ENCODE results near the gene GSG1L2.

GSG1L2 gene

DNA sequence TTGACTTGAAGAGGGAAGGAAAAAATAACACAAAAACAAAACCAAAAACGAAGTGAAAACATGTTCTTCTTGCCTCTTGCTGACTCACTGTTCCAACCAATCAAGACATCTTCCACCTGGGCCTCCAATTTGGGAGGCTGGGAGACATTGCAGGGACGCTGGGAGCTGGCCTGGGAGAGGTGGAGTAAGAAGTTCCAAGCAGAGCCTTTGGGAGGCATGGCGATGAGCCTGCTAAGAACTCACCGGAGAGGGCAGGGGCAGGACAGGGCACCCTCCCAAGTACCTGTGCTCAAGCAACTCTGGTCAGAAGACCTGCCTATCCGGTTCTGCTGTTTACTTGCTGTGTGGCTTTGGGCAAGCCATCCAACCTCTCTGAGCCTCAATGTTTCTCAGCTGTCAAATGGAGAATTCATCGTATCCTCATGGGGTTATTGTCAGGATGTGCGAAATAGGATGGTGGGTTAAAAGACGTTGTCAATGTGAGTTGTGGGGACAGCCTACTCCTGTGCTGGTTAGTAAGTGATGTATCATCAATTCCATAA lies 3.0 kb upstream of the GSG1L2 start:
- DNase-seq: no peak

DNA sequence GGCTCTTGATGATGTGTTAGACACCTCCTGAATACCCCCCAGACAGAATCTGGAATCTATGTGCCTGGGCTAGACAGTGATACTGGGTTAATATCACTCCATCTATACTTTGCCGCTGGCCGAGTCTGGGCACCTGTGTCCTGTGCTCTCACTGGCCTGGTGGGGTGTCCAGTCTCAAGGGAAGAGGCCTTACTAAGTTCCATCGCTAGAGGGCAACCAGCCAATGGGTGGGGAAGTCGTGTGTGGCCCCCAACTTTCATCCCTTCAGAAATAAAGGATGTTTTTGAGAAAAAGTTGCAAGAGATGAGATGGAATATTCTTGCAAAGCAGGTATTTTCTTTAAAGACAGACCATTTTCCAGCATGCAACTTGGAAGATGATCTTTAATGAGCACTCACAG lies 2.2 kb upstream of the GSG1L2 start:
- DNase-seq: no peak

DNA sequence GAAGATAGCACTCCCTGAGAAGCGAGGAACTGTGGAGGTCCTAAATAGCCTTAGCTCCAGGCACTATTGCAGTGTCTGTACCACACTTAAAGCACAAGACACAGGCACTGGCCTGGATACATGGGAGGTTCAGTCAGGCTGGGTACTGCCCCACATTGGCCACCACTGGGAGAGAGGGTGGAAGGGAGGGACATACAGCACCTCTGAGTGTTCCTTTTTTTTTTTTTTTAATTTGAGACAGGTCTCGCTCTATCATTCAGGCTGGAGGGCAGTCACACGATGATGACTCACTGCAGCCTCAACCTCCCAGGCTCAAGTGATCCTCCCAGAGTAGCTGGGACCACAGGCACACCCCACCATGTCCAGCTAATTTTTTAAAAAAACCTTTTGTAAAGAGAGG lies 1.4 kb downstream of the GSG1L2 start:
- no peak for DNase-seq

DNA sequence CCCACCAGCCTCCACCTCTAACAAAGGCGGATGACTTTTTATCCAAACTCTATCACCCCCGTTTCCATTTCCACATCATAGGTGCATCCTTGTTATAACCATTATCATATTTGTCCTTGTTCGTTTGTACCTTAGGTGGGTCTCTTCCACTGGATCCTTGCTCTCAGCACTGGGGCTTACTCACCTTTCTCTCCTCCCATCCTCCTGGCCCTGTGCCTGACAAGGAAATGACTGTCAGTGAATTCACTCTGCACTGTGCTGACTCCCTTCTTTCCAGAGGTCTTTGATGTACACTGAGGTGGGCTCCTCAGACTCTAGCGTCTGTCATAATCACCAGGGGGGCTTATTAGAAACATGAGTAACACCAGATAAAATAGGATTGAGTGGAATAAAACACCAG lies 3.1 kb downstream of the GSG1L2 start:
- no peak for DNase-seq

DNA sequence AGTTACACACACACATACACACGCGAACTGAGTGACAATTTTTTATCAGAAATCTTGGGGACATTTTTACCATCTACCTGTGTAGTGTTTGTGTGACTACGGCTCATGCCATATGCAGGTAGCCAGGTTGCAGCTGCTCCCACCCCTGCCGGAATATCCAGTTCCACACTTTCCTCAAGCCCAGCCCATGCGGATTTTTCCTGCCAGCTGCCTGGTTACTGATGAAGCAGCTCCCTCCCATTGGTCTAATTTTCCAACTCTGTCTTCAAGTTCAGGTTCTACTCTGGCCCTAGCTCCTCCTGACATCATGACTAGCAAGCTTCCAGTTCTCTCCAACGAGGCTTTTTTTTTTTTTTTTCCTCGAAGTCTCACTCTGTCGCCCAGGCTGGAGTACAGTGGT lies 4.8 kb downstream of the GSG1L2 start:
- peak; percentile 15 for DNase-seq

DNA sequence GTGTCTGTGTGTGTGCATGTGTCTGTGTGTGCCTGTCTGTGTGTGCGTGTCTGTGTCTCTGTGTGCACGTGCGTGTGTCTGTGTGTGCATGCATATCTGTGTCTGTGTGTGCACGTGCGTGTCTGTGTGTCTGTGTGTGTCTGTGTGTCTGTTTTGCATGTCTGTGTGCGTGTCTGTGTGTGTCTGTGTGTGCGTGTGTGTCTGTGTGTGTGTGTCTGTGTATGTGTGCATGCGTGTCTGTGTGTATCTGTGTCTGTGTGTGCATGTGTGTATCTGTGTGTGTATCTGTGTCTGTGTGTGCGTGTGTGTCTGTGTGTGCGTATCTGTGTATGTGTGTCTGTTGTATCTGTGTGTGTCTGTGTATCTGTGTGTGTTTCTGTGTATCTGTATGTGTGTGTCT lies 5.4 kb downstream of the GSG1L2 start:
- DNase-seq: no peak

DNA sequence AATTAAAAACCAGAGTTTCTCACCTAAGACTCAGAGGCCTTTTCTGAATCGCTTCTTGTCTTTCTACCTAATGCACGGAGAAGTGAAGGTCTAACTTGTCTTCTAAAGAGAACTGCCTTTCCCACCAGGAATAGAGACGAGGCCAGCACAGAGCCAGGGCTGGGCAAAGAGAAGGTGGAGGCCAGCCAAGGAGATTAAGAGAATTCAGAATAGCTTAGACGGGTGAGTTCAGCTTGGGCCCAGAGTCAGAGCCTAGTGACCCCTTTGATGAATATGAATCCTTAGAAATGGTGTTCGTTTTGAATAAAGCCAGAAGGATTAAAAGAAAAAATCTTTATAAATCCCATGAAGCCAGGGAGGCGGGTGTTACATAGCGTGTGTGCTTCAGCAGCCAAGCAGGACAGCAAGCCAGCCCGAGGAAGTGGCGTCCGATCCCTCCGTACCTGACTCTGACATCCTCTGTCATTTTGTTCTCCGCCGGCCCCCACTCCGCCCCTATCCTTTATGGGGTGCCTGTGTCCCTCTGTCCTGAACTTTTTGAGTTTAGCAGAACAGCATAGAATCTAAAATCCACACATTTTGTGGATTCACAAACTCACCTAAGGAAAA lies 7.4 kb downstream of the GSG1L2 start:
- no peak for DNase-seq

DNA sequence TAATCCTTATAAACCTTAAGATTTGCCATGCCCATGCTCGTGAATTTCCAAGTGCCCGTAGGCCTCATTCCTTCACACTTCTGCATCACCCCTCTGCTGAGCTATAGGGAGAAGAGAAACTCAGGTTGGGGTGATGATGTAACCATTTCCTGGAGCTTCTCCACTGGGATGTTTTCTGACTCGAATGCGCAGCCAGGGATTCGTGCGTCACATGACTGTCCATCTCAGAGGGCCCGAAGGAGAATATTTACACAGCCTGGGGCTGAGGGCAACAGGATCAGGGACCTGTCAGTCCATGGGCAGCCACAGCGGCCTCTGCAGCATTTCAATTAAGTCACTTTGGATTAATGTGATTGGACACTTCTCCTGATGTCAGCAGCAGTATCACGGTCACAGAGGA lies 8.7 kb downstream of the GSG1L2 start:
- DNase-seq: no peak

DNA sequence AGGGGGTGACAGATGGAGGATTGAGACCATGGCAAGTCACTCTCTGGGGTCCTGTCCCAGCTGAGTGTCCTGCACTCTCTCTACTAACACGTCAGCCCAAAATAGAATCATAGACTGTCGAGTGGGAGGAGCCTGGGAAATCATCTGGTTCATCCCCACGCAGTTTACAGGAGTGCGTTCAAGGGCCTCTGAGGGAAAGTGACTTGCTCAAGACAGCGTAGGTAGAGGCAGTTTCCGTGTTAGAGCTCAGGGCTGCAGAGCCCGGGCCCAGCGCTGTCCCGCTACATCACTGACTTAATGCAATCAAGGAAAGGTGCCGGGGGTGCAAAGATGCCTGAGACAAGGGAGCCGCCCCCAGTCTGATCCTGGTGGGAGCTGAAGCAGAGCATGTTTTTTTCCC lies 10.3 kb downstream of the GSG1L2 start:
- no peak for DNase-seq

DNA sequence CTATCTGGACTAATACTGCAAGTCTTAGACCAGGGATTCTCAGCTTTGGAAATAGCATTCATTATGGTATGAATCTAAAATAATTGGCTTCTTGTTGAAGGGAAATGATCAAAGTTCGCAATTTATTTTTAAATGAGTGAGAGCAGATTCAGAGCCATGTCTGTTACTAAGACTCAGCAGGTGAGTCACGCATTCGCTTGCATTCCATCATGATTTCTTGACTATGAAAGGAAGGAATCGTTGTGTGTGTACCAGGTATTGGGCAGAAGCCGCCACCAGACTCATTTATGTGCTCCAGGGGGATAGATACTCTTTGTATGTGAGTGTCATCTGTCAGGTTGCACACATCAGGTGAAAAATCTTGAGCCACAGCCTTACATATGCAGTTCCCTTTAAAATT lies 10.8 kb downstream of the GSG1L2 start:
- DNase-seq: no peak

DNA sequence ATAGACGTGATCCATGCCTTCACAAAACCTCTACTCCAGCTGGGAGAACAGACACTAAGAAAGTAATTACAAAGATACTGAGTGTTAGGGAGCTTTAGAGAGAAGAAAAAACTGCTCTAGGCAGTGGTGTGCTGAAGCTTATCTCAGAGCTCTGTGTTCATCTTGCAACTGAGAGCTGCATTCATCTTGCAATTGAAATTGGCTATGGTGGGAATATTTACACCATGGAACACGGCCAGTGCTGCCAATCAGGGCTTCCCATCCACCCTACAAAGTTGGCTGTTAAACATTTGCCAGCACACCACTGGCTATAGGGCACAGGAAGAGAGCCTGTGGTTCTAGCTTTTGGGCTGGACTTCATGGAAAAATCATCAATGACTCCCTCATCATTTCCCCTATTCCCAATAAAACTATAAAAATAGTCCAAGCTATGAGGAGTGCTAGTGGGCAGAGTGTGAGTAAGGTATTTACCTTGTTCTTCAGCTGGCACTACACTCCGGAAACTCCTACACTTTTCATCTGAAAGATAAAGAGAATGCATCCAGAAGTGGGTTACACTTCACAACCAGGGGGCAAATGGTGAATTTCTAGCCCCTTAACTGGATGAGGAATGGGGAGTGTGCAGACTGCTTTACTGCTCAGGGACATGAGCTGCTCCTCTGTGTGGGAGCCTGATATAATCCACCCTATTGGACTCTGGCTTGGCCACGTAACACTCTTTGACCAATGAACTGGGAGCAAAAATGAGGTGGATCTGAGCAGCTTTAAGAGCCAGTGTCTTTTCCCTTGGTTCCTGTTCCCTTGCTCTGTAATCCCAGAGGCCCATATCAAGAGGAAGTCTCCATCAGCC lies 11.6 kb downstream of the GSG1L2 start:
- DNase-seq: no peak

DNA sequence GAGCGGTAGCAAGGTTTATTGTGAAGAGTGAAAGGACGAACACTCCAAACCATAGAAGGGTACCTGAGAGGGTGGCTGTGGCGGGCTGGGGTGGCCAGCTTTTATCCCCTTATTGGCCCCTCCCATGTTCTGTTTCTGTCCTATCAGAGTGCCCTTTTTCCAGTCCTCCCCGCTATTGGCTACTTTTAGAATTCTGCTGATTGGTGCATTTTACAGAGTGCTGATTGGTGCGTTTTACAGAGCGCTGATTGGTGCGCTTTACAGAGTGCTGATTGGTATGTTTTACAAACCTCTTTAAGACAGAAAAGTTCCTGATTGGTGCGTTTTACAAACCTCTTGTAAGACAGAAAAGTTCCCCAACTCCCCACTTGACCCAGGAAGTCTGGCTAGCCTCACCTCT lies 12.5 kb downstream of the GSG1L2 start:
- DNase-seq: no peak

DNA sequence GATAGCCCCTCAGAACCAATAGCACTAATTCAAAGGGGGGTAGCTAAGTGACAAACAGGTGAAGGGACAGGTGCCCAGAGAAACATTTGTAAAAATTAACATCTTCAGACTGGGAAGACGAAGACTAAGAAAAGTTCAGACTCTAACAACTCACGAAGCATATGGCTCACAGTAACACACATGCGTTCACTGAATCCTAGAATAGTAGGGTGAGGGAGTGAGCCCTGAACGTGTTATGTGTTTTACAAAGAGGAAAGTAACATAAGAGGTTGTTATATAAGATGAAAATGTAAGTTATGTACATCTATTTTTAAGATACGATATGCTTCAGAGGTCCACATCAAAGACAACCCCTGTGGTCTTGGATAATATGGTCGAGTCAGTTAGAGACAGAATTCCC lies 15.2 kb downstream of the GSG1L2 start:
- DNase-seq: no peak

DNA sequence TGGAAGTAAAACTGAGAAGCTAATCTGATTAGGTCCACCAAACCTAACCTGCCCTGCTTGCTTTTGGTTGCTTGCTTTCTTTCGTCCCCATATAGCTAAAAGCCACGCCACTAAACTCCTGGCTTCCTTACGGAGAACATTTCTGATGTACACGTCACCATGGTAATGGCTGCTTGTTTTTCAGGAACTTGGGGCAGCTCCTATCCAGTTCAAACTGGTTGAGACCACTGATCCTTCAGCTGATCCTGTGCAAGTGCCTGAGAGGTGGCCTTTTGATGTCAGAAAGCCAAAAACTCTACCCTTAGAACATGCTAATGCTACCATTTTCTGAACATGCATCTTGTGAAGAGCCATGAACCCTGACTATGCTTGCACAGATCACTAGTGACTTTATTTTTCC lies 16.1 kb downstream of the GSG1L2 start:
- no peak for DNase-seq

DNA sequence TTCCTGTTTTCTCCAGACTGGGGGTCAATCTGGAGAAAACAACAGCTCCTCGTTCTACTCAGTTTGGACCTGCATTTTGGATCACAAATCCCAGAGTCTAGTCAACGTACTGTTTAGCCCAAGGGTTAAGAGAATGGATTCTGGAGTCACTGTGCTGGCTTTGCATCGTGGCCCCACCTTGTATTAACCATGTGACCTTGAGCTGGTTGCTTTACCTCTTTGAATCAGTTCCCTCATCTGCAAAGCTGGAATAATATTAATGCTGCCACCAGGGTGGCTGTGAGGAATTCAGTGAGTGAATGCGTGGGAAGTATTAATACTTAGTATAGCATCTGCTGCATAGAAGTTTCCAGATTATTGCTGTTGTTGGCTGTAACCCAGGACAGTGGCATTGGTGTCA lies 19.2 kb downstream of the GSG1L2 start:
- peak; percentile 17 for DNase-seq

DNA sequence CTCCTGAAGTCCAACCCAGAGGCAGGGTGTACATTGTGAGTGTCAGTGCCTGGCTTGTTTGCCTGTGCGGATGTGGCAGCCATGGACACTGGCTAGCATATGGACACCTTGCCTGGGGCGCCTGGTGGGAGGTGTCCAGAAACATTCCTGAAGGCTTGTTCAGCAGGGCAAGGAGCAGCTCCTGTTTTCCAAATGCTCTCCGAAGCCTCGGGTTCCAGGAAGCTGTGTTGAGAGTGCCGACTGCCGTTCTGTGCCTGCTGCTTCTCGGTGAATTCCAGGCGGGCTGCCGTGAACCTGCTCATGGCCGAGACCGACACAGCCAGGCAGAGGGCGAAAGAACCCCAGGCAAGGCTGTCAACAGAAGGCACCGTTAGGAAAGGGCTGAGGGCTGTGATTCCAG lies 19.6 kb downstream of the GSG1L2 start:
- DNase-seq: peak; percentile 36

DNA sequence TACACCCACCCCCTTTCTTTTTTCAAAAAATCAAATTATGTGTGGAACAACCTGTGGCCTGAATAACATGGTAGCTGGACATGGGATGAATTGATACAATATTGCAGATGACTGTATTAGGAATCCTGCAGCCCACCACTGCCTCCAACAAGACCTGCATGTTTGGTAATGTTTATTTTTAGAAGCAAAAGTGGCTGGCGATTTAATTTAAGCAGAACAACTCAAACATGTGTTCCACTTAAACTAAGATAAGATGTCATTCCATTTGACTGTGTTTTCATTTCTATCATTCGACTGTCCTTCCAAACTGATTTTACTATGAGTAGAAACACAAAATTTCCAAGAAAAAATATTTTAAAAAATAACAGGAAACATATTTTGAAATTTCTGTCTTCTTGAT lies 20.4 kb downstream of the GSG1L2 start:
- DNase-seq: no peak

DNA sequence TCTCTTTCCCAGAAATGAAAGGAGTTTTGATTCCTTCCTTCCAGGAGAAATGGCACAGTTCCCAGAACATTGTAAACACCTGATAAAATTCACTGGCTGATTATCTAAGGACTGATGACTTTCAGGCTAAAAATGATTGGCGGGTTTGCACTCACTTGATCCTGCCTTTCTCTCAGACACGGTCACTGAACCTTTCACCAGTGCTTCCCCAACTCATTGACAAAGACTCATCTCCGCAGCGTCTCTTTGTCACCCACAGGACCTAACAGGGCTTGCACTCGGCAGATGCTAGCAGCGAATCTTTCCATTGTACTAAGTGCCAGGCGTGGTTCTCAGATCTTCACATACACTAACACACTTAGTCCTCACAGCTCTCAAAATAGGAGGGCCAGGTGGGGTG lies 23.2 kb downstream of the GSG1L2 start:
- no peak for DNase-seq

DNA sequence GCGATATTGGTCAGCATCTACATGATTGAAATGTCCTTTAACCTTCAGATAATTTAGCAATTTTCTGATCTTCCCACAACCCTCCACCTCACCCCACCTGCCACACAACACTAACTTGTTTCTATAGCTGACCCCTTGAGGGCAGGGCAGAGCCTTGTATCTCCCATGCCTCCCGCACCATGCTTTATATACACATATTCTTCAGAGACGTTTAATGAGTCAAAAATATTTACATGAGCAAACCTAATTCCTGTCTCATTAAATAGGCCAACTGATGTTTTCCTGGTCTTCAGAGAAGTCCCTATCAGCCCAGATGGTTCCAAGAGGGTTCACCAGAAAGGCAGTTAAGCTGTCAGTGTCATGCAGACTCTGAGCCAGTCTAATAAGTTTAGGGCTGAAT lies 23.9 kb downstream of the GSG1L2 start:
- no peak for DNase-seq

DNA sequence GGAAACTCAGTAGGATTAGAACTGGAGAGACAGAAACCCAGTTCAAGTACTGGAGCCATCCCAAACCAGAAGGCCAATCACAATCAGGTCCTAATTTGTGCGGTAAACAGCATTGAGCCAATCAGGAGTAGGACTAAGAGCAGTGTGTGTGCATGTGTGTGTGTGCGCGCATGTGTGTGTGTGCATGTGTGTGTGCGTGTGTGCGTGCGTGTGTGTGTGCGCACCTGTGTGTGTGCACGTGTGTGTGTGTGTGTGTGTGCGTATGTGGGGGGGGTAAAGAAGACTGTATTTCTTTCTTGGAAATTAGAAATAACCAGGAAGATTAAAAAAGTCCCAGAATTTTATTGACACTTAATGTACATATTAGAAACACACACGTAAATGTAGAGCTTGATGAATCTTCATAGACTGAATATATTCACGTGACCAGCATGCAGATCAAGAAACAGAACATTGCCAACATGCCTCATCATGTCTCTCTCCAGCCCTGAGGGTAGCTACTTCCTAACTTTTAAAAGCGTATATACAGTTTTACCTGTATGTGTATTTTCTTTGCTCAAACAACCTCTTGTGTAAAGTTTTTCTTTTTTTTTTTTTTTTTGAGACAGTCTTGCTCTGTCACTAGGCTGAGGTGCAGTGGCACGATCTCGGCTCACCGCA lies 29.6 kb downstream of the GSG1L2 start:
- DNase-seq: no peak

DNA sequence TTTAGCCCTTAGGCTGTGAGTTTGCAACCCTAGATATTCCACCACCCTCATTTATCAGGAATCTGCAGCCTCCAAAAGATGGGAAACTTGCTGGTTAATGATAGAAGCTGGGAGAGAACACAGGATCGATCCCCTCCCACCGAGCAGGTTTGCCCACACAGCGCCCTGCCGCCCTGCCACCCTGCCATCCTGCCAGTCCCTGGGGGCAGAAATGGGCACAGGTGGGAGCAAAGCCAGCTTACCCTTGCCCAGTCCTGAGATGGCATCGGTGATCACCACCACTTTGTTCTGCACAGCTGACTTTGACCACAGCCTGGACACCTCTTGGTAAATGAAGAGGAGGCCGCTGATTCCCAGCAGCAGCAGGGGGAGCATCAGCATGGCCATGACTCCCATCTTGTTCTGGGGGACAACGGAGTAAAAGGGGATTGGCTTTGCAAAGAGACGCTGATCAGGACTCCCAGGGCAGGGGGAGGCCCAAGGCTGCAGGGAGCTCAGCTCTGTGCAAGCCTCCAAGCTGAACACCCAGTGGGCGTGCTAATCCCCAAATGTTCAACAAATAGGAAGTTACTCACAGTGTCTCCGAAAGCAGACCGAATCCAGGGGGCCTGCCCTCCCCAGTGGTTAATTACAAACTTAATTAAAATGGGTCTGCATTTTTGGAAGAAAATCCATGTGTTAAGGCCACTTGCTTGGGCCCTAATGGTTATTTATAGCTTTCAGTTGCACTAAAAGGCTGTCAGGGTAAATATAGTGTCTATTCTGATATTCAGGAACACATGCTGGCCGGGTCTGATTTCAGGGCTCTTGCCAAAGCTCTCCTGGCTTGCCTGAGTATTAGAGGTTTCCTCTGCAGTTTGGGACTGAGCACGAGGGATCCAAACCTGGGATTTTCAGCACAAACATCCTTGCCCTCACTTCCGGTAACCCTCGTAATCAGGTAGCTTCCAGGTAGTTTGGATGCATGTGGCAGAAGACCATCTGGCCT lies 30.7 kb downstream of the GSG1L2 start, which contains the start of gene DHRS7C:
Gene DHRS7C (minus strand): TSS at position 704 of the 988 bp plus-strand sequence. CDS start 308 bp downstream, at position 396.
- no peak for DNase-seq

DNA sequence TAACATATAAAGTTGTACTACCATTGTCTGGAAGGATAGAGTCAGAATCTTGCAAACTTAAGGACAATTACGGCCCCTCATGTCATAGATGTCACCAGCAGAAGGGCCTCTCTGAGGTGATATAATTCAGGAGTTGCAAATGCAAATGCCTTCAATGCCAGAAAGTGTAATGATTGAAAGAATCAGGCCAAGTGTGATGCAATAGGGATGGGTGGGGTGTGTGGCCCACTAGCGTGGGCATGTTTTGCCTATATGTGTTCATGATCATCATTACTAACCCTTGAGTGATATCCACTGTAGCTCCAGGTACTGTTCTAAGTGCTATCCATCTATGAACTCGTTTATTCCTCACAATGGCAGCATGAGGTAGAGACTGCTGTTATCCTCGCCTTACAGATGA lies 31.6 kb downstream of the GSG1L2 start:
- DNase-seq: no peak
